Transverse colon (tissue), 4 donors: Measurements from ENCODE around the gene DNAJB6. TPM values are rescaled to one million over a fixed set of nuclear protein-coding genes. Genes with fewer than 3 reads are reported as not detected.

Experiments
- DNase-seq: peaks from one replicate; pipeline ENCODE4 v3.0.0-alpha.2; 2019
- H3K27ac ChIP-seq, 4 donors: fragments of 200-600 bp; sonication (generic); 2 replicates each; pipeline ENCODE4 v1.5.1; 2016 to 2018; ENCODE audit warnings: inconsistent platforms in 4 of 4
- H3K27me3 ChIP-seq: fragments of 200-600 bp; sonication (generic); 2 replicates; pipeline ENCODE4 v1.5.1; 2017; ENCODE audit warnings: inconsistent platforms
- H3K36me3 ChIP-seq, 4 donors: fragments of 200-600 bp; sonication (generic); 2 replicates each; pipeline ENCODE4 v1.5.1; 2017 to 2019; ENCODE audit warnings: inconsistent platforms in 4 of 4
- H3K4me1 ChIP-seq, 4 donors: fragments of 200-600 bp; sonication (generic); 2 replicates each; pipeline ENCODE4 v1.5.1; 2017 to 2020; ENCODE audit warnings: inconsistent platforms in 4 of 4
- H3K4me3 ChIP-seq, 4 donors: fragments of 200-600 bp; sonication (generic); 1 replicate in 1 of 4; 2 replicates in 3 of 4; pipeline versions ENCODE4 v1.5.1 to v1.6.1; 2017 to 2019; ENCODE audit warnings: inconsistent platforms in 4 of 4
- H3K9me3 ChIP-seq, 2 donors: fragments of 200-600 bp; sonication (generic); 2 replicates each; pipeline ENCODE4 v1.5.1; 2017 to 2019; ENCODE audit warnings: inconsistent platforms in 2 of 2
- EP300 ChIP-seq: sonication (generic); formaldehyde crosslinking; IDR thresholded peaks from one replicate; pipeline ENCODE4 v1.6.1; 2017; ENCODE audit warnings: antibody characterized with exemption, low read depth
- POLR2A ChIP-seq: fragments of 450-650 bp; IDR thresholded peaks from one replicate; pipeline ENCODE4 v1.6.1; 2016; ENCODE audit warnings: antibody characterized with exemption, mild to moderate bottlenecking, moderate library complexity
- POLR2AphosphoS5 ChIP-seq, 3 donors: sonication (generic); formaldehyde crosslinking; IDR thresholded peaks; one replicate each; pipeline ENCODE4 v1.6.1; 2016; ENCODE audit warnings: antibody characterized with exemption in 3 of 3
- WGBS, 2 donors: methylation state at CpG; one replicate each; pipeline ENCODE4 v1.1.5; 2018; ENCODE audit warnings: low coverage in 1 of 2; 5-methylcytosine and 5-hydroxymethylcytosine counted together
- in situ Hi-C, 4 donors: fragments of 200-750 bp; cut with MboI; loops; one replicate each; pipeline versions ENCODE4 v1.15.0 to v1.15.1; 2017; ENCODE audit warnings: low sequenced_read_pairs in 3 of 4, low pct_ligation_motif_present in 1 of 4, low pct_unique_long_range_greater_than_20kb in 1 of 4
- intact Hi-C: fragments of 100-400 bp; cut with DNase I; formaldehyde crosslinking; loops from one replicate; pipeline ENCODE4 v1.15.1; 2023; ENCODE audit warnings: low total_unique reads
- total RNA-seq, 4 donors: library from RNA; depleted of rRNA; stranded (reverse); fragments of >200 nt; gene quantifications; one replicate each; pipeline ENCODE4 v1.1.0, GENCODE V29; 2016
- TF ChIP-seq, protein P1 (sequence below), 5 experiments: fragments of 200-600 bp in 3 of 5; fragments of 450-650 bp in 2 of 5; sonication (generic) in 3 of 5; IDR thresholded peaks; 1 replicate in 2 of 5; 2 replicates in 3 of 5; pipeline ENCODE4 v1.5.1; 2016 to 2017; ENCODE audit warnings: antibody characterized with exemption in 5 of 5, inconsistent platforms in 3 of 5, mild to moderate bottlenecking in 2 of 5, moderate library complexity in 1 of 5

Gene DNAJB6
- total RNA-seq, 4 donors from 2014 or later, result 47.0 to 87.6 (median 60.5) TPM

DNA sequence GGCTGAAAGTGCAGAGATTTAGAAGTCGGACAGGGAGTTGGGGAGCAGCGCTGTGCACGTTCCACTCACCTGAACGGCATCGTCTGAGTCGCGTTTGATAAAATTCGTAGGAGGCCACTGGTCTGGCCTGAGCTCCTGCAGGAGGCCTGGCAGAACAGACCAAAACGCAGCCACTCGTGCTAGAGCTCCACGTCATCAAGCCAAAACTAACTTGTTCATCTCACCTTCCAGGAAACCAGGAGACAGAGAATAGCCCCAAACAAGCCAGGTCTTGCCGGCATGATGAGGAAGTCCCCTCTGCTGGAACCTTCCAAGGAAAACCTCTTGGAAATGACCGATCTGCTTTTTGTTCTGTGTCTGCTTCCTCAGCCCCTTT lies 43.4 kb upstream of the DNAJB6 start:
- Histone ChIP-seq H3K27ac (no peak overlapping the region), H3K27me3 (no peaks in the 10 kb centered on the region), H3K36me3 (no peaks in the 10 kb centered on the region), H3K4me3 (no peak overlapping the region), H3K9me3 (no peaks in the 10 kb centered on the region), H3K4me1 (peaks cover 0 to 26% (median 17%) of the 10 kb centered on the region in 4 donors)
- 84 to 88% methylated on average over 6 to 13 of the region's 13 CpGs for WGBS, 2 donors
- no peak for DNase-seq
- TF ChIP-seq EP300 (no peak), POLR2A (no peak), POLR2AphosphoS5 (IDR thresholded peaks at IDR 0.05) (no peak)
- TF ChIP-seq, protein P1, sequence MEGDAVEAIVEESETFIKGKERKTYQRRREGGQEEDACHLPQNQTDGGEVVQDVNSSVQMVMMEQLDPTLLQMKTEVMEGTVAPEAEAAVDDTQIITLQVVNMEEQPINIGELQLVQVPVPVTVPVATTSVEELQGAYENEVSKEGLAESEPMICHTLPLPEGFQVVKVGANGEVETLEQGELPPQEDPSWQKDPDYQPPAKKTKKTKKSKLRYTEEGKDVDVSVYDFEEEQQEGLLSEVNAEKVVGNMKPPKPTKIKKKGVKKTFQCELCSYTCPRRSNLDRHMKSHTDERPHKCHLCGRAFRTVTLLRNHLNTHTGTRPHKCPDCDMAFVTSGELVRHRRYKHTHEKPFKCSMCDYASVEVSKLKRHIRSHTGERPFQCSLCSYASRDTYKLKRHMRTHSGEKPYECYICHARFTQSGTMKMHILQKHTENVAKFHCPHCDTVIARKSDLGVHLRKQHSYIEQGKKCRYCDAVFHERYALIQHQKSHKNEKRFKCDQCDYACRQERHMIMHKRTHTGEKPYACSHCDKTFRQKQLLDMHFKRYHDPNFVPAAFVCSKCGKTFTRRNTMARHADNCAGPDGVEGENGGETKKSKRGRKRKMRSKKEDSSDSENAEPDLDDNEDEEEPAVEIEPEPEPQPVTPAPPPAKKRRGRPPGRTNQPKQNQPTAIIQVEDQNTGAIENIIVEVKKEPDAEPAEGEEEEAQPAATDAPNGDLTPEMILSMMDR (IDR thresholded peaks at IDR 0.05), result no peak
- in situ Hi-C loops (no loop called here), intact Hi-C loops (no loop called here)

DNA sequence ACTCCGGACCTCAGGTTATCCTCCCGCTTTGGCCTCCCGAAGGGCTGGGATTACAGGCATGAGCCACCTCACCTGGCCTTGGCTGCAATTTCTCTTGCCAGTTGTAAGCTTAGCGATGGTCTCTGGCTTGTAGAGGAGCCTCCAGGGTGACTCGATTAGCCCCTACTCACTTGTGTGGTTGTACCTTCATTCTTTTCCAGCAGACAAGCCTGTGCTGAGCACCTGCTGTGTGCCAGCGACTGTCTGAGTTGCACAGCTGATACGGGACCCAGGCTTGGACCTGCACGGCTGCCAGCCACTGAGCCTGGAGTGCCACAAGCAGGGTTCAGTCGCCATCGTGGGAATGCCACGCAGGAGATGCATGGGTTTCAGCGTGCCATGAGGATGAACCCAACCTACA lies 42.0 kb upstream of the DNAJB6 start:
- Histone ChIP-seq H3K27ac (no peak overlapping the region), H3K9me3 (no peaks in the 10 kb centered on the region), H3K4me3 (no peak overlapping the region), H3K4me1 (peaks cover 0 to 17% (median 10%) of the 10 kb centered on the region in 4 donors), H3K27me3 (no peaks in the 10 kb centered on the region), H3K36me3 (no peaks in the 10 kb centered on the region)
- TF ChIP-seq, protein P1 (IDR thresholded peaks at IDR 0.05), result no peak
- TF ChIP-seq EP300, result no peak
- no peak for TF ChIP-seq POLR2AphosphoS5 (IDR thresholded peaks at IDR 0.05)
- TF ChIP-seq POLR2A, result no peak
- in situ Hi-C loops (no loop called here), intact Hi-C loops (no loop called here)
- no peak for DNase-seq
- WGBS, 2 donors, result 83 to 100% methylated on average over 3 to 12 of the region's 12 CpGs

DNA sequence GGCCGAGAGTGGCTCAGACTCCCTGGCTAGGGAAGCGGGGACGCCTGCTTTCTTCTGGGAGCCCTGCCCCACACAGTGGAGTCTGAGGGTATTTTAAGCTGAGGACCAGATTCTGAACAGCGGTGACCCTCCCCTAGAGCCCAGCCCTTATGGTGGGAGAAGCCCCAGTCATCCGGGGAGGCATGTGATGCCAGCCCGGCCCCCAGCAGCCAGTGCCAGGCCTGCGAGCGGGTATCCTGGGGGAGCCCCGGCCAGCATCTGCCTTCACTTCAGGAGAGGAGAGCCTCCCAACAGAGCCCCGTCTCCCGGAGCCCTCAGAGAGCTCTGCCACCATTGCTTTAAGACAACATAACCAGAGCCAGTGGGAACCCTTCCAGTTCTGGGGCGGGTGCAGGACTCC lies 41.5 kb upstream of the DNAJB6 start:
- intact Hi-C loops (no loop called here), in situ Hi-C loops (no loop called here)
- no peaks in the 10 kb centered on the region for H3K27me3 ChIP-seq
- DNase-seq, result no peak
- TF ChIP-seq, protein P1 (IDR thresholded peaks at IDR 0.05), result no peak
- no peak for TF ChIP-seq EP300
- TF ChIP-seq POLR2AphosphoS5 (IDR thresholded peaks at IDR 0.05), result no peak
- no peak for TF ChIP-seq POLR2A
- 92% methylated on average over 9 of the region's 12 CpGs; no CpG with 5 or more reads in 1 of the 2 donors for WGBS, 2 donors
- H3K9me3 ChIP-seq, result no peaks in the 10 kb centered on the region
- no peak overlapping the region for H3K27ac ChIP-seq
- H3K36me3 ChIP-seq, result no peaks in the 10 kb centered on the region
- no peak overlapping the region for H3K4me3 ChIP-seq
- peaks cover 0 to 12% (median 6%) of the 10 kb centered on the region in 4 donors for H3K4me1 ChIP-seq

DNA sequence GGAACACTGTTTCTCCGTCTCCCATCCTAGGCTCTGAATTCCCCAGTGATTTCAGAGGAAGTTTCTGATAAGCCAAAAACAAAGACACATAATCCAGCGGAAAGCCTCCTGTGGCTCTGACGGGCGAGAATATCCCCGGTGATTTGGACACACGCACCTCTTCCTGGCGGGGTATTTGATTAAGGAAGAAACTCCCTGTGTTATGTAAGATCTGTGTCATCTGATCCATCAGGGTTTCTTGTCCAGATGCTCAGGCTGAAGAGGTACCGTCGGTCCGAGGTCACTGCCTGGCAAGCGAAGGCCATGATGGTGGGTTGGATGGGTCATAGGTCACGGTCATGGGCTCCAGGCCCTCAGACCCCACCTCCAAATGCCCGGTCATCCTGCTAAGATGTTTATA lies 39.6 kb upstream of the DNAJB6 start:
- Histone ChIP-seq H3K4me1 (peaks cover 0 to 11% (median 5%) of the 10 kb centered on the region in 4 donors), H3K27ac (no peak overlapping the region), H3K36me3 (no peaks in the 10 kb centered on the region), H3K4me3 (no peak overlapping the region), H3K9me3 (no peaks in the 10 kb centered on the region), H3K27me3 (no peaks in the 10 kb centered on the region)
- in situ Hi-C loops (no loop called here), intact Hi-C loops (no loop called here)
- no peak for TF ChIP-seq POLR2A
- no peak for TF ChIP-seq POLR2AphosphoS5 (IDR thresholded peaks at IDR 0.05)
- no peak for TF ChIP-seq EP300
- TF ChIP-seq, protein P1 (IDR thresholded peaks at IDR 0.05), result no peak
- WGBS, 2 donors, result 67% methylated on average over 13 of the region's 13 CpGs; no CpG with 5 or more reads in 1 of the 2 donors
- DNase-seq, result no peak
